OCI-LY3 (cell line): Measurements from ENCODE around the gene ADAMTS6.

ENCODE experiments used
- CTCF ChIP-seq: fragments of 200-600, 300-600 bp; sonication (generic); IDR thresholded peaks from 2 replicates; pipeline ENCODE4 v1.5.1; 2014; ENCODE audit warnings: antibody characterized with exemption, low read length, low read depth
- EZH2phosphoT487 ChIP-seq: fragments of 200-600 bp; shearing (Covaris generic); IDR thresholded peaks from 2 replicates; pipeline ENCODE4 v1.6.1; 2018; ENCODE audit warnings: antibody characterized with exemption, mixed run types, low read depth

- no peak for TF ChIP-seq EZH2phosphoT487
- no peak for TF ChIP-seq CTCF
Measured at GRCh38 chr5:65426656-65427055, 55.1 kb downstream of the ADAMTS6 start.
